T-helper 1 cell treated with Interleukin-12 subunit alpha and Interleukin-12 subunit beta and Interleukin-4 antibody, amounts not matched to agents 30 ng/mL and 1 ng/mL, for 36 hours (primary cell): Measurements from ENCODE around the gene SYNE1. TPM values are rescaled to one million over a fixed set of nuclear protein-coding genes. Genes with fewer than 3 reads are reported as not detected.

Experiments
- intact Hi-C: fragments of 100-400 bp; cut with micrococcal nuclease; formaldehyde crosslinking; loops from one replicate; pipeline ENCODE4 v1.15.1; 2024
- total RNA-seq: library from RNA; stranded (reverse); gene quantifications from 2 replicates; pipeline ENCODE4 v1.2.3, GENCODE V29; 2022

The SYNE1 gene
- total RNA-seq, 1 donor from 2014 or later = 83.5 TPM

DNA sequence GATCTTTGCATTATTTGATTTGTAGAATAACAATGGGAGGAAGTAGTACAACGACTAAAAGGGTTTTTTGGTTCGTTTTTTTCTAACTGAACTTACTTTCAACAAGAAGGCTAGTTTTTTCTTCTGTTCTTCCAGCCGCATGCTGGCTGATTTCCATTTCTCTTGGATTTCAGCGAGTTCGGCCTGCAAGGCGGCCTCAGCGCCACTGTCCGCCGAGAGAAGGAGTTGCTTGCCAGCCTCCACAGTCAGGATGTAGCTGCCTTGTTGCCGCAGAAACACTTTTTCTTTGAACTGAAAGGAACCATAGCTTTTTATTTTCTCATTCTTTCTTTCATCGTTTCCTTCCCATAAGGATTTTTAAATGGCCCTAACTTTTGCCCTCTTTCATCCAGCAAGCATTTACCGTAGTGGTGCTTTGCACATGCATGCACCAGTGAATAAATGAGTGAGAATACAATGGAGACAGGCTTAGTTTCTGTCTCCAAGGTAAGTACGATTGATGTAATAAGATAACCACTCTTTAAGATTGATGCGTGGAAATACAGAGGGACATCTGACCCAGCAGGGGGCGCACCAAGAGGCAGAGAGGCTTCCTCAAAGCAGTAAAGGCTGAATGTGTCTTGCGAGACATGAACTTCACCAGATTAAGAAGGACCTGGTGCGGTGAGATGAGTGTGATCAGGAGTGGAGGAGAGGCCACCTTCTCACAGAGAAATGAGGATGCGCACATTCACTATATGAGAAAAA, 430.9 kb downstream of the SYNE1 start:
- intact Hi-C loops = loop anchor here (1.0 to 2.0 kb wide), 3 partner anchors 21 to 132 kb away; no protein-coding TSS in a partner anchor

- intact Hi-C loops = no loop called here
Measured at GRCh38 chr6:152204591-152204990, 432.6 kb downstream of the SYNE1 start.

DNA sequence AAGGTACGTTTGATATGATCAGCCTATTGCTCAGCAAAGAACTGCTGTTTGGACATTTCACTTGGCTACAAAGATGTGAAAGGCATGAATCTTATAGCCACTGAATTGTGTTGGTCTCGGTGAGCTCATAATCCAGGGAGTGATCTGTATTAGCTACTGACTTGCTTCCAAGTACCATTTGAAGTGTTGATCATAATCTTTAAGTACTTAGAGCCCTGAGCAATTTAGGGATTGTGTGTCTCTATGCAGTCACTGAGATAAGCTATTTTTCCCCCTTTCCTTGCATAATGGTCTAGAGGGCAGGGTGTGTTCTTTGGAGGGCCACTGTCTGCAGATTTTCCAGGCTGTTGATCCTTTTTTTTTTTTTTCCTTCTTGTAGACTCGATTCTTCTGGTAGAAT, 436.0 kb downstream of the SYNE1 start:
- intact Hi-C loops = no loop called here

DNA sequence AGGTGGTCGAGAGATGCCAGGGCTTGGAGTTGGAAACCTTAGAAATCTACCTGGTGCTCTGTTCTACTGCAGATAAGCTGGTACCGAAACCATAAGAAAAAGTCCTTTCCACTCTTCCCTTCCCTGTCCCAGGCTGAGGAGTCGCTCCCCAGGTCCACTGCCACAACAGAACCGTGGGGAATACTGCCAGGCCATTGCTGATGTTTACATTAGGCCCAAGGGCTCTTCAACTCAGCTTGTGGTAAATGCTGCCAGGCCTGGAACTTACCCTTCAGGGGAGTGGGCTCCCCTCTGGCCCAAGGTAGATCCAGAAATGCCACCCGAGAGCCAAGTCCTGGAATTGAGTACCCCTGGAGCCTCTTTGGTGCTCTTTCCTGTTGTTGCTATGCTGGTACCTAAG, 441.3 kb downstream of the SYNE1 start:
- intact Hi-C loops = no loop called here

- intact Hi-C loops = no loop called here
Measured at GRCh38 chr6:152189736-152190135, 447.4 kb downstream of the SYNE1 start.

- intact Hi-C loops = no loop called here
Measured at GRCh38 chr6:152188011-152188410, 449.2 kb downstream of the SYNE1 start.

DNA sequence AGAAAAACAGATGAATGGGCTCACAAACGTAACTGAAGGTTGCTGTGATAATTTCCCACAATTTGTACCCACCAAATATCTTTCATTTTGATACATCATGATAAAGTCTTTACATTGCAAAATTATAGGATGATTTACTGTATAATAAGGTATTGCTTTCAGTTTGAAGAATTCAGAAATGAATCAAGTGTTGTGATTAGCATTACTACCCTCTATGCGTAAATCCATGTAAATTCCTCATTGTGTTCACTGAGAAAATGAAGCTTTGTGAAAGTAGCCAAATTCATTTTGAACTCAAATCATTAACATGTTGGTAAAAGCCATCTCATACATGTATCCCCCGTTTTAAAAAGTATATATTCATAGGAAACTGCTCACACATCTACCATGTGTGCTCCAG, 450.3 kb downstream of the SYNE1 start:
- intact Hi-C loops = no loop called here

GRCh38 chr6:152184917-152185574, 452.1 kb downstream of the SYNE1 start:
- intact Hi-C loops = loop anchor here (1.0 to 2.0 kb wide), 8 partner anchors 14 to 494 kb away; no protein-coding TSS in a partner anchor

GRCh38 chr6:152184573-152184916, 452.6 kb downstream of the SYNE1 start:
- intact Hi-C loops = loop anchor here (2.0 kb wide), 2 partner anchors 22 to 420 kb away; no protein-coding TSS in a partner anchor

DNA sequence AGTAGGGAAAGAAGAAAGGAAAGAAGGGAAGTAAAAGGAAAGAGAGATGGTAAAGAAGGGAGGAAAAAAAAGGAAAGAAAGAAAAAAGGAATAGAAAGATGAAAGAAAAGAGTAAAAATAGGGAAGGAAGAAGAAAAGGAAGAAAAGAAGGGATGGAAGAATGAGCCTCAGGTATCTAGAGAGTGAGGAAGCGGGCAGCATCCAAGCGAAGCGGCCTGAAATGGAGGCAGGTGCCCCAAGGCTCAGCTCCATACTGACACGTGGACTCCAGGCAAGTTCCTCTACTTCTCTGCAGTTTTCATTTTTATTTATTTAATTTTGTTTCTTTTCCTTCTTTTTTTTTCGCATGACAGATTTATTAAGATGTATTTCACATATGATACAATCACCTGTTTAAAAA, 456.6 kb downstream of the SYNE1 start:
- intact Hi-C loops = no loop called here

- intact Hi-C loops = loop anchor here (10.0 kb wide), 1 partner anchor 691 kb away; no protein-coding TSS in a partner anchor
Measured at GRCh38 chr6:152176268-152176667, 460.9 kb downstream of the SYNE1 start.

DNA sequence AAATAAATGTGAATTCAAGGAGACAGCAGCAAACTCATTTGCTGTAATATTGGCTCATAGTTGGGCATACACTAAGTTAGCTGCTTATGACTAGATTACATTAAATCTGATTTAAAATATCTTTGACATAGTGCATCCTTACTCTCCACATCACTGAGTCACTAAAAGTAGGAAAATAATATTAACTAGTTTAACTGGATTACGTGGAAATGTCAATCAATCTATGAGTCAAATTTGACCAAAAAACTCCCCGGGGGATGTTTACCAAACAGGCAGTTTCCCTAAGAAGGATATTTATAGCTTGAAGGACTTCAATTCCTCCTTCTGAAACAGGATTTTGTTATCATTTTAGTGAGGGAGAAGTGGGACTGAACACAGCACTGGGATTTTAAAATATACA, 463.2 kb downstream of the SYNE1 start:
- intact Hi-C loops = loop anchor here (5.0 to 10.0 kb wide), 3 partner anchors 417 to 808 kb away; partner anchors contain the start of gene FBXO5

DNA sequence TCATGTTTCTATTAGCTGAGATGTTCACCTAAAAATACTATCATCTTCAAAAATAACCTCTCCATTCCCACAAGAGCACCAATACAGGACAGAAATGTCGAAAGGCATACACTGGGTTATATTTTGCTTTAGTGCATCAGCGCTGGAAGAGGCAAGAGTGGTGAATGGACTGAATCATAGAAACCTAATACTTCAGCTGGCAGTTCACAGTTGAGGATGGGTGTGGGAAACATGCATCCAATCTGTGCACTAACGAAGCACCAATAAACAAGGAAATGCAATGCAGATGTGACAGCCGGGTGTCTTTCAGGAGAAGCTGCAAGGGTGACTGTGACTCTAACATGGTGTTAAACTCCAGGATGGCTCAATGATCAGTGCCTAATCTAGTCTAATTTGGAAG, 463.8 kb downstream of the SYNE1 start:
- intact Hi-C loops = loop anchor here (5.0 to 10.0 kb wide), 3 partner anchors 416 to 809 kb away; partner anchors contain the start of gene FBXO5

DNA sequence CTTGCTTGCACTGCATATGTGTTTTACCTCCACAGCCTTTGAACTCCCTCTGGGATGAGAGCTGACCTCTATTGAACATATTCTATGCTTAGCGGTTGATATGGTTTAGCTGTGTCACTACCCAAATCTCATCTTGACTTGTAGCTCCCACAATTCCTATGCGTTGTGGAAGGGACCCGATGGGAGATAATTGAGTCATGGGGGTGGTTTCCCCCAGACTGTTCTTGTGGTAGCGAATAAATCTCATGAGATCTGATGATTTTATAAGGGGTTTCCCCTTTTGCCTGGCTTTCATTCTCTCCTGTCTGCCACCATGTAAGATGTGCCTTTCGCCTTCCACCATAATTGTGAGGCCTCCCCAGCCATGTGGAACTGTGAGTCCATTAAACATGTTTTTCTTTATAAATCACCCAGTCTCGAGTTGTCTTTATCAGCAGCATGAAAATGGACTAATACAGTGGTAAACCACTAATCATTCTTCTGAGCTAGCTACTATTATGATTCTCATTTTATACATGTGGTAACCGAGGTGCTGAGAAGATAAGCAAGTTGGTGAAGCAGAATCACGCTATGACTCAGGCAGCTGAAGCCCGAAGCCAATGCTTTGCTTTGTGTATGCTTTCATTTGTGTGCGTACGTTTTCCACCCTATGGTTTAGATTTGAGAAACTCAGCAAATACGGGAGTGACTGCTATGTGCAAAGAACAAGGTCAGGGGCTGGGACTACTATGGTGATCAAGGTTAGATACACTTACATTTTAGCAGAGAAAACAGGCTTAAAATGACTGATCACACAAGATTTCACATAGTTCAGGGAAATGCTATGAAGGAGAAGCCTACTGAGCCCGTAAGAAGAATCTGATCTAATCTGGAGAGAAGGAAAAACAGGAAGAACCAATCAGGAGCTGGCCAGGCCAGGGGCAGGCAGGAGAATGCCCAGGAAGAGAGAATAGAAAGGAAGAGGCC, 466.2 kb downstream of the SYNE1 start:
- intact Hi-C loops = loop anchor here (1.0 to 10.0 kb wide), 11 partner anchors 11 to 811 kb away; partner anchors contain the start of genes FBXO5 and RMND1

- intact Hi-C loops = loop anchor here (5.0 to 10.0 kb wide), 3 partner anchors 413 to 812 kb away; partner anchors contain the start of gene FBXO5
Measured at GRCh38 chr6:152170313-152170701, 466.9 kb downstream of the SYNE1 start.

GRCh38 chr6:152167641-152168603, 469.2 kb downstream of the SYNE1 start:
- intact Hi-C loops = no loop called here

- intact Hi-C loops = no loop called here
Measured at GRCh38 chr6:152166897-152167296, 470.3 kb downstream of the SYNE1 start.

DNA sequence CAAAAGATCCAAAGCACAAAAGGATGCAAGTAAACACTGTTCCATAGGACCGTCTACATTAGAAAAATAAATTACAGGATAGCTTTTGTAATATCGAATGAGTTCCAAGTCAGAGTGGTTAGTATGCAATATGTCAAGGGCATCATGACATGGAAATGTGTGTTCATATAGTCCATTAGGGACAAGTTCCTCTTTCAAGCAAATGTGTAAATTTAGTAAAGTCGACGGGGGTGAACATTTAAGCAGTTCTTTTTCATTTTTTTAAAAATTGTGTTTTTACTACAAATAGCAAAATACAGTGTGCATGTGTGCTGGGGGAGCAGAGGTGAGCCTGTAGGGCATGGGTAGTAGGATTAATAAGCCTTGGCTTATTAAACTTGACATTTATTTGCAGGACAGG, 470.7 kb downstream of the SYNE1 start:
- intact Hi-C loops = no loop called here

GRCh38 chr6:152164957-152165356, 472.2 kb downstream of the SYNE1 start:
- intact Hi-C loops = no loop called here

DNA sequence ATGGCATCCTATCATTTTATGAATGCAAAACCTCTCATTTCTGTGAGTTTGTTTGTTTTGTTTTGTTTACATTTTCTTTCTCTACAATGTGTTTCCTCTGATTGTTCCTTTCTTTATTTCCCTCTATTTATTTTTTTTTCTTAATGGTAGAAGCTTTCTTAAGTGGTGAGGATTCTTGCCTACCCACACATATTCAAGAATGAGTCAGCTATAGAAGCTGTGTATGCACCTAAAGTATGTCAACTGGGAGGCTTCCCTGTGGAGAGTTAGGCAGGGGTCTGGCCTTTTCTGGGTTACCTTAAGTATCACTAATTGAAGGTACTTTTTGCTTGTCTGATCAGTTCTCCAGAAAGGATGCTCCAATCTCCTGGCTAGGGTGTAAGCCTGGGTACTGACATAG, 475.7 kb downstream of the SYNE1 start:
- intact Hi-C loops = no loop called here
